C1 segment of cervical spinal cord (tissue), 14 donors: ENCODE results near the gene TCF4.
A peak's percentile ranks its signal among the peaks of the same experiment; 100 is the strongest.

Experiments
- DNase-seq, 14 donors: peaks; one replicate each; lab custom pipeline; 2025; lab: John Stamatoyannopoulos, UW

TCF4 gene

DNA sequence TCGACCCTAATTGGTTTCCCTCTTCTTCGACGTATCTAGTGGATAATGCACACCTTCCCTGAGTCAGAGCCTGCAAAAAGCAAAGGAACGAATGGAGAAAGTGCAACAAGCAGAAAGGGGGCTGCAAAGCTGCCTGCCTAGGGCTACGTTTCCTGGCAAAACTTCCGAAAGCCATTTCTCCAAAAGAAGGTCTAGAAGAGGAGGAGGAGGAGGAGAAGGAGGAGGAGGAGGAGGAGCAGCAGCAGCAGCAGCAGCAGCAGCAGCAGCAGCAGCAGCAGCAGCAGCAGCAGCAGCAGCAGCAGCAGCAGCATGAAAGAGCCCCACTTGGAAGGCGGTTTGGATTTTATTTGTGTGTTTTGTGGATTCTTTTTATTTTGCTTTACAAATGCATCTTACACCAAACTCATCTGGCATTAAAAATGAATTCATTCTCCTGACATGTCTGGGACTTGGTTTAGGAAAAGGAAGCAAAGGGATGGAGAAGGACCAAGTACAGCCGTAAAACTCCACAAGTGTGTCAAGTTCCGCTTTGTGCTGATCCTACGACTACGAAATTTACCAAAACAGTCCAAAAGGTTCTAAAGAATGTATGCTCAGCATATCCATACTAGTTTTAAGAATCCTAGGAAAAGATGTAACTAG lies 2.0 kb downstream of the TCF4 start:
- DNase-seq = peak in 11 of 14 donors; percentile 12 to 58 (median 42)

DNA sequence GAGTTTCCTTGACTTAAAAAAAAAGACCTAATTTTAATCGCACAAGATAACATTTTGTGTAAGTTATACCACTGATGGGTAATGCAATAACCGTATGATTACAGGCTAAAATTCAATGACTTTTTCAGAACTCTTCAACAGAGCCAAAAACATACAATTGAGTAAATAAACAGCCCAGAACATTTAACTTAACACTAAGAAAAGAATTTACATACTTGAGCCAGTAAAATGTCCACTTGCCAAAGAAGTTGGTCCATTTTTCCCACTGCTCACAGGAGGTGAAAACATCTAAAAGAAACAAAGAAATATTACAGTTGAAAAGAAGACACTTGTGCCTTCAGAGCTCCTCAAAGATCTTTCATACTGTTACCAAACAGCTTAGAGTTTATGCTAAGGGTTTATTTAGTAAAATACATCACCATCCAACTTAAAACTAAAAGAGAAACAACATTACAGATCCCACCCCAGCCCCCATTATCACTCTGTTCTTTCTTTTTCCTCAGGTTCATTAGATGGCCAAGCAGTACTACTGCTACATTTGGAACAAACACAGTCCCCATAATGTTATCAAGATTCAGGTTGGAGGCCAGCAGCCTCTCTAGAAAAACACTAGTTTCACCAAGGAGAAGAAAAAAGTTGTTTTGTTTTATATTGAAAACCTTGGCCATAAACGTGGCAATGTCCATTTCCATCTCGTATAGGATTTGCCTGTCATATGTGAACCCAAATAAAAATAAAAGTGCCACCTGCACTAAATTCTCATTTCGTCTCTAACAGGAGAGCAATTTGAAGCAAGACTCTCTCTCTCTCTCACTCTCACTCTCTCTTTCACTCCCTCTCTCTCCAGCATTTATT lies 2.7 kb downstream of the TCF4 start:
- peak in 1 of 14 donors; percentile 45 for DNase-seq

DNA sequence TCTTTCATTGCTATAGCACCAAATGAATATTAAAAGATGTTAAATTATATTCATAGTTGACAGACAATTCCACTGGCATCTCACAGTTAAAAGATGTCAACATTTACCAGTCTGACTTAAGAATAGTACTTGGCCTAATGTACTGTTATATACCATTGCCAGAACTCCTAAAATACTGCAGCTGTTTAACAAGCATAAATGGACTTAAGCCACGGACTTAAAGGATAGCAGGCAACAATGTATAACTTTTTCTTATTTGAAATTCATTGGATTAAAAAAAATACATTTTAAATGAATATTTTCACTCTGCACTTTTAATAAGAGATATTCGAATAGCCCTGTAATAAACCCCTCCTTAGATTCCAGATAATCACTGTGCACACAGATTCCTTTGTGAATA lies 3.8 kb downstream of the TCF4 start:
- no peak for DNase-seq

DNA sequence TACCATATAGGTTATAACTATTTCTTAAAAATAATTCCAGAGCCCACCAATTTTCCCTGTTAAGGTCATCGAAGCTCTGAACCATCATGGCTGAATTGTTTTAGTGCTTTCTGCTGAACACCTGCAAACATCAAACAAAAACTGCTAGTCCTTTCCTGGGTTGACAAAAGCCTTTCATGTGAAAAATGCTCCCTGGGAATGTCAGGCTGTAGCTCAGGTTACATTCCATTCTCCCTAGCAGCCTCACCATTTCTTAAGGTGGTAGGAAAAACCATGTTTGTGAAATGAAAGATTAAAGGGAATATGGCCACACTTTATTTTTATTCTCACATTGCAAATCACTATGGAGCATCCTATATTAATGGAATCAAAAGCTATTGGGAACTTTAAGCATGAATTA lies 5.7 kb downstream of the TCF4 start:
- DNase-seq = no peak

DNA sequence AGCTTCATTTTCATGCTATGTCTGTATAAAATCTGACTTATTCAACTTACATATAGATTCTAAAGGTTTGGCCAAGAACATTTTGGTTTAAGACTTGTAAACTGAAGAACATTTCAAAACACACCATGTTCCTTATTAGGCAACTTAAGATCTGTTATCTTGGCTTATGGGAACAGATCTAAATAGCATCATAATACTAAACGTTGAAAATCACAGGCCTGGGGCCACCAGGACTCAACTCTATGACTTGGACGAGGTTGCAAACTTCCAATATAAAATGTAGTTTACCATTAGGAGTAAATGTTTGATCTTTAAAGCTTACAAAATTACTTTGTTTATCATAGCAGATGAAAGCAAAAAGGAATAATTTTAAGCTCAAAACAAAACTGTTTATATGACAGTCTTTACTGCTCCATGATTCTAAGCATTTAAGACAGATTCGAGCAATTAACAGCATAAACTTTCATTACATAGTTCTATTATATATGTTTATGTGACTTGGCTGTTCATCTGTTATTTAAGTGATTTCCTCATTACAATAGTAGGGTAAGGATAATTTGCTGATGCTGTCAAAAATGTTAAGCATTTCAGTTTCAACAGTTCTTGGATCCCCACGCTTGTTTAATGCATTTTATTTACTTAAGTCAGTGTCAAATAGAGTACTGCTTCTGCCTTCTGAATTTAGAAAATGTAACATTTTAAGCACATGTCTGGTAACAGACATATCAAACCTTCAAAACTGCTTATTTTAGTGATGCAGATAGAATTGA lies 8.3 kb downstream of the TCF4 start:
- DNase-seq = no peak

DNA sequence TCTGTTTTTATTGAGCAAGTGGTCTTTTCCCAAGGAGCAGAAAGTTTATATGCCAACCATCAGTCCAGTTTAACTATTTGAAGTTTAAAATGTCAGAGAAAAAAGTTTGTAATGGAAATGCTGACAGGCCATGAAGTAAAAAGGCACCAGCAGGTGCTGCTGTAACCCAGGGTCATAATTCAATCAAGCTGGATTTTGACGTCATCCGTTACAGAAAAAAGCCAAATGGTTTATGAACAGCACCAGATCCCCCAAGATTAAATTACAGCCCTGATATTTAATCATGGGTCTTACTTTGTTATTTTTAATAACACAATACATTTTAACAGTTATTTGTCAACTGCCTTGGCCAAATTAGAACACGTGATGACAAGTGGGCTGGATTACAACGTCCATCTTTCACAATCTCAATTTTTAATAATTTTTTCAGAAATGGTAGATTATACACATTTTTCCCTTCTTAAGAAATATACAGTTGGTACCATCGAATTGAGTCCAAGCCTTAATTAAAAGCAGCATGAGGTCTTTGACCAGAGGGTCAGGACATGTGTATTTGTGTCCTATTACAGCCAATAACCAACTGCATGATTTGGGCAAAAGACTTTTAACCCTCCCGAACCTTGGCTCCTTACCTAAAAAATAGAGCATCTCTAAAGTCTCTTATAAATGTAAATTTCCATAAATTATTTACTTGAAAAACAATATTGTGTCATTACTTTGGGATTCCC lies 10.0 kb downstream of the TCF4 start:
- DNase-seq = no peak

DNA sequence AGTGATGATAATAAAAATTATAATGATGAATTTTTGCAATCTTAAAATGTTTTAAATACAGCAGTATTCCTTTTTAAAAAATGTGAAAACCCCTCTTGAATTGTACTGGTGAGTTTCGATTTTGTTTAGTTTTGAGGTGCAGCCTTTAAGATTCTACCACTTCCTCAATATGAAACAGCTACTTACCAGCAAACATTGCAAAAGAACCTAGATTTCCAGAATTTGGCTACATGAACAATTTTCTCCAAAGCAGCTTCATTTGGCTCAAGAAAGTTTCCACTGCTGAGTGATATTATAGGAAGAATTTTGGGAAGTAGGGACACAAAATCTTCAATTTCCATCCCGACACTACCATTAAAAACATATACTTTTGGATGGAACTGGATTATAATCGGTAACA lies 12.0 kb downstream of the TCF4 start:
- no peak for DNase-seq

DNA sequence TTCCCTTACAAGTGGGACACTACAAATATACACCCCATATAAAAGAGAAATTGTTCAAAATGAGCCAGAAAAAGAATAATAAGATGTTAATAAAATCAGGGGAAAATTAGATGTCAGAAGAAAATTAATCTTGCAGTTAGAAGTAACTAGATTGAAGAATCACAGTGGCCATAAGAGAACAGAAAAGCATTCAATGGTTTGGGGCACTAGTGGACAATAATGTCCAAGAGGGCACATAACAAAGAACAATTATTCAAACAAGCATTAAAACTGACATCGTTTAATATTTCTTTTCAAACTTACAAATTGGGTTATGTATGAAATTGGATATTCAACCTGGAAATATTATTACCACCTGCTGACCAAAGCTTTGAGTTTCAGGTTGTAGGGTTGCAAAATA lies 12.9 kb downstream of the TCF4 start:
- DNase-seq = no peak

DNA sequence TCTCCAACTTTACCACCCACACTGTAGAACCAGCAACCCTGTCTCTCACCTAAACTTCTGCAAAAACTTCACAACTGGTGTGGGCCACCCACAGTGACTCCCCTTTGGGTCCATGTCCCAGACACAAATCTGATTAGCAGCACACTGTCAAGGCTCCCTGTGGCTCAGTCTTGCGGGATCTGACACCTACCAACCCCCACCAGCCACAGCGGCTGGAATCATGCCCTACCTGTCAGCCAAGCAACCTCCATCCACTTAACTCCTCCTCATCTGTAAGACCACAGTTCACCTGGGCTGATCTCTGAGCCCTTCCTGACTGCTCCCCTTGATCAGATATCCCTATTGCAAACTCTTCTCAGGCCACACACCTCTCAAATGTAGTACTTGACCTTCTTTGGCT lies 14.6 kb downstream of the TCF4 start:
- no peak for DNase-seq

DNA sequence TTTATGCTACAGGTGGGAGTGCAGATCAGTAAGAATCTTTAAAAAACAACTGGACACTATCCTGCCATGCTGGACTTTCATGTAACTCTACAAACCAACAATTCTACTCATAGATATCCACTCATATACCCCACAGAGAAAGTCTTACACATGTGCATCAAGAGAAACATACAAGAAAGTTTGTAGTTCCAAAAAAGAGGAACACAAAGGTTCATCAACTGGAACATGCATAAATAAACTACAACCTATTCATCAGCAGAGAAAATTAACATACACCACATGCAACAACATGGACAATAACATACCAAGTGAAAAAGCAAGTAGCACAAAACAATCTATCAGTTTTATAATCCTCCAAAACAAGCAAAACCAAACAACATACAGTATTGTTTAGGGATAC lies 17.0 kb downstream of the TCF4 start:
- DNase-seq = no peak

DNA sequence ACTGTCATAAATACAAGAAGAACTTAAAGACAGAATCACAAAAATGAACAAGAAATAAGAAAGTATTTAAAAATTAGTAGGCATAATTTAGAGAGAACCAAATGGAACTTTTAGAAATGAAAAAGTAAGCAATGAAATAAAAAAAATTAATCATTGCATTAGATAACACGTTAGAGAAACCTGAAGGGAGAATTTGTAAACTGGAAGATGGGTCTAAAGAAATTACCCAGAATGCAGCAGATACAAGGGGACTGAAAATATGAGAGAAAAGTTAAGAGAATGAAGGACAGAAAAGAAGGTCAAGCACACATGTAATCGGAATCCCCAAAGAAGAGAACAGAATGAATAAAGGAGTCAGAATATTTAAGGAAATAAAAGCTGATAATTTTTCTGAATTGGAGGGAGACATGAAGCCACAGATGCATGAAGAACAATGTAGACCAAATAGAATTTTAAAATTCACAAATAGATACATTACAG lies 21.5 kb downstream of the TCF4 start:
- DNase-seq = no peak

DNA sequence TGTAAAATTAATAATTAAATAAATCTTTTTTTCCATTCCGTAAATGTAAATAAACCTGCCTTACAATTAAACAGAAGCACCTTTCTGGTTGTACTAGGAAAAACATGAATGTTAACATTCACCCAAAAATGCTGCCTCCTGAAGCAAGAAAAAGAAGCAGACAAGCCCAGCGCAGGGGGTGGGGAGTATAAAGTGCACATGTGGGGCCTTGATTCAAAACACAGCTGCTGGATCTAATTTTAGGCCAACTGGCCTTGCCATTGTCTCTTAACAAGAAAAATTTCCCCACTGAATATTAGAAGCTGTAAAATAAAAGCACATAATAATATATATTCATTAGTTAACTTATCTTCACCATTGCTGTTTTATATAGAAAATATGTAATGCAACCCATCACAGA lies 28.3 kb downstream of the TCF4 start:
- no peak for DNase-seq

DNA sequence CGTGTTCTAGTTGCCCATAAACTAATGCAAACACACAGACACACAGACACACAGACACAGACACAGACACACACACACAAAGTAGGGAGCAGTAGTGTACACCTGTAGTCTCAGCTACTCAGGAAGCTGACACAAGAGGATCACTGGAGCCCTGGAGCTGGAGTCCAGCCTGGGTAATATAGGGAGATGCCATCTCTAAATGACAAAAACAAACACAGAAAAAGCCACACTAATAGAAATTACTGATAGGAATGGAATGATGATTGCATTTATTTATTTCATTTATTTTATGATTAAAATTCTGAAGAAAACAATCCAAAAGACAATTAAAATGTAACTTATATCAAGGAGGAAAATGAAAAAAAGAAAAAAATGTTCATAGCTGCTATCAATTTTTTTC lies 30.8 kb downstream of the TCF4 start:
- DNase-seq = no peak

DNA sequence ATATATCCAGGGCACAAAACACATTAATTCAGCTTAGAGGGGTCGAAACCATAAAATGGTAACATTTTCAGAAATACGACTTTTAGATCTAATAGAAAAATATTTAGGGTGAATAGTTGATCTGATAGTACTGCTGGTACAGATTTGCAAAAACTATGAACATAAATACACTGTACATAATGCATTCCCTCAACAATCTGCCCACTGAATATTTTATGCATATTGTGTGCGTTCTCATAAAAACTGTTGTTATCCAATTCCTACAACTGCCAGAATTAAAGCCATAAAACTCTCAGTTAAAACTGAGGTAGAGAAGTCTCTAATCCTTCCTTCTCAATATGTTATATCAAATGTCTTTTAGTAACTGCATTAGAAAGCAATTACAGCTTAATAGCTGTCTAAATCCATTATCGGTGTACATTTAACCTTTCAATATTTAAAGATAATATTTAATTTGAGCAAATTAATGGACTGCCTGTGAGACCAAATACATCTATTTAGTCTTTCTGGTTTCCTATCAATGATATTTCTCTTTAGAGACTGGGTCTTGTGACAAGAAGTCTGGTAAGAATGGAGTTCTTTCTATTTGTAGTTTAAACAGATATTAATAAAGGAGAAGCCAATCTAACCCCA lies 32.5 kb downstream of the TCF4 start:
- DNase-seq = no peak

DNA sequence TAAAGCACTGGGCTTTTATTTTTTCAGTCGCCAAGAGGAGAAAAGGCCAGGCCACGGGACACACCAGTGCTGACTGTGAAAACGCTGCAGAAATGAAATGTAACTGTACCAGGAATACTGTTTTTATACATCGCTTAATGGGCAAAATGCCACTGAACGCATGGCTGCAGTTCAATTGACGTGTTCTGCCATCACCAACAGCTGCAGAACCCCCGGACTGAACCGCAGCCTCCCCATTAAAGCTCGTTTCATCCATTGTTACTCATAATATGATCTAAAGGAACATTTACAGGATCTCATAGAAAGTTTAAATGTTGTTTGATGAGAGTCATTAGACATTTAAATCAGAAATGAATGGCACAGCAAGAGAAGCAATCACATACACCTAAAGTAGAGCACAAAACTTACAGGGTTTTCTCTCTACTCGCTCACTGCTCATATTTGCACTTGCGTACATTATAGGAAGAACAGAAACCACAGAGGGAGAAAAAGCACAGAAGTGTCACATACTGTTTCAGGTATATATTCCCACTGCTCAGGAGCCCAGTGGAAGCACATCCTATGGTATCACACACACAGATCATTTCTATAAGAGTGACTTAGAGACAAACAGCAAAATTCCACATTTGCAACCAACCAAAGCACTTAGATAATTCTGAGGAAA lies 35.3 kb downstream of the TCF4 start:
- DNase-seq = no peak

DNA sequence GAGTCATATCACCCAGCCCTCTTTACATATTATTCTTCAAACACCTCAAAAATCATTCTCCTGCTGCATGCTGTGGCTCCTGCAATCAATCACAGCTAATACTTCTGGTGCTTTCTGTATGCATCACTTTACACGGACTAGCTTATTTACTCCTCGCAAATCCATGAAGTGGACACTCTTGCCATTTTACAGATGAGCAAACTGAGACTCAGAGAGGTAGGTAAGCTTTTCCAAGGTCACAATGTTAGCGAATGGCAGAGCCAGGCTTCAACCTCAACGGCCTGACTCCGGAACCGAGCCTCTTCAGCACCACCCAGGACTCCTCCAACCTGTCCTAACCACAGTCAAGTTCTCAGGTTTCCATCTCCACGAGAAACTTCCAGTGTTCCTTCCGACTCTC lies 36.8 kb downstream of the TCF4 start:
- no peak for DNase-seq

DNA sequence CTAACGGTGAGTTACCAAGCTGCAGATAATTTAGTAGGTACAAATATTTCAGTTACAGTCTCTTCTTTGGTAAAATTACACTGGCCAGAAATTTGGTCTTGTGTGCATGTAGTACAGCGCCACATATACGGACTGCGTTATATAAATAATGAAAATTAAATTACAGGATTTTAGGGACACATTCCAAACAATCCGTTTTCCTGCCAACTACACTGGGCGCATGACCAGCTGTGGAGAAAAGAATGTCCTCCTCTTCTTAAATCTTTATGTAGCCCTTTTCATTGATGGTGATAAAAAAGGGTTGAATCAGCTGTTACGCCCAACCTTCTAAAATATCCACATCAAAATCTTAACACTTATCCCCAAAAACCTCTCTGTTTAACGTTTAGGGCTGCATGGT lies 37.5 kb downstream of the TCF4 start:
- DNase-seq = no peak

DNA sequence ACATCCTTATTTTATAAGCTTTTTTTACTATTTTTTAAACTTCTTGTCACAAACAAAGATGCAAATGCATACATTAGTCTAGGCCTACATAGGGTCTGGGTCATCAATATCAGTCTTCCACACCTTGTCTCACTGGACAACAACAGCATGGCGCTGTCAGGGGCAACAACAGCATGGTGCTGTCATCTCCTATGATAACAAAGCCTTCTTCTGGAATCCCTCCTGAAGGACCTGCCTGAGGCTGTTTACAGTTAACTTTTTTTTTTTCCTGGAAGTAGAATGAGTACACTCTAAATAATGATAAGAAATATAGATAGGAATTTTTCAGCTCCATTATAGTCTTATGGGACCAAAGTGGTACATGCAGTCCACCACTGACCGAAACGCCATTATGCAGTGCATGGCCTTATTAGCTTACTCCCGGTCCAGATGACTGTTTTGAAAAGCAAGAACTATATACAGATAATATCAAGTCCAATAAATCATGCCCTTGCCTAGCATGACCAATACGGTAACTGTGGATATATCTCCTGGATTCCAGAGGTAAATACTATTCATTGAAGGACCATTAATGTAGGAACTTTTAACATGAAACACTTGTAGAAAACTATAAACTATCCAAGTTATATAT lies 38.4 kb downstream of the TCF4 start:
- no peak for DNase-seq

DNA sequence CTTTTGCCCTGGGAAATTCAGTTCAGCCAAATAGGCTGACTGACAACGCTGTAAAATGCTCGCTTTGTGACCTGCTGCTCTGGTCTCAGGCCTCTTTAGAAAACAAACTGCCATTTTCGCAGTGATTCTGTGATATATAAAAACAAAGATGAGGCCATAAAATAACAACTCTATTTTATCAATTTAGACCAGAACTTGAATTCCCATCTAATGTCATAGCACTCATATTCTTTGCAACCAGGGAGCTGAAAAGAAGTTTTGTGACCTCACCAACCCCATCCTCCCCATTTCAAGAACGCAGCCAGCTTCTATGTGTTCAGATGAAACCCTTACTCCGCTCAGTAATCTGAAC lies 40.3 kb downstream of the TCF4 start:
- DNase-seq = no peak
